HG02678 (cell line): ENCODE results near the gene GNG8.
A peak's percentile ranks its signal among the peaks of the same experiment; 100 is the strongest.

Experiments
- ATAC-seq: cut with Tn5 transposase; IDR thresholded peaks from one replicate; pipeline ENCODE4 v1.9.1; 2021; ENCODE audit warnings: mild to moderate bottlenecking, moderate library complexity; ENCODE audit not compliant: unreplicated experiment

Gene GNG8

DNA sequence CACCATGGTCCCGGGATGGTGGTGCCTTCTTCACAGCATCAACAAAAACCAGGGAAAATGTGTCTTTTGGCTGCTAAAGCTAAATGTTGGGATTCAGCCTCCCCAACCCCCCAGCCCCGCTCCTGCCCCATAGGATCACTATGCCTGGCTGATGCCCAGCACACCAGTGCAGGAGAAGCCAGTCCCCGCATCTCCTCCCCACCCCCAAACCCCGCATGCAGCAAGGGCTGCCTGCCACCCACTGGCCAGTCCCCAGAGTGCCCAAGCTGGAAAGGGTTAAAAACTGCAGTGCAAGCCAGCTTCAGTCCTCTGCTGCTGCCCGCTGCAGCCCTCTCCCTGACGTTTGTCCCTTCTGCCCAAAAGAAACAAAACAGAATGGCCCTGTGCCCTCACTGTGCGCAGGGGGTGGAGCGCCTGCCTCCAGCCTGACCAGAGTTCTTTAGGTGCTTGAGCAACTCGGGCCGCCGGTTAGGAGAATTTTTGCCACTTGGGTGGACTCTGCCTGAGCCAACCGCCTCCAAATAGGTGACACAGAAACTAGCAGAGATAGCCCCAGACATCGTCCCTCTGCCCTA is 31.1 kb downstream of the GNG8 start:
- ATAC-seq, result no peak

DNA sequence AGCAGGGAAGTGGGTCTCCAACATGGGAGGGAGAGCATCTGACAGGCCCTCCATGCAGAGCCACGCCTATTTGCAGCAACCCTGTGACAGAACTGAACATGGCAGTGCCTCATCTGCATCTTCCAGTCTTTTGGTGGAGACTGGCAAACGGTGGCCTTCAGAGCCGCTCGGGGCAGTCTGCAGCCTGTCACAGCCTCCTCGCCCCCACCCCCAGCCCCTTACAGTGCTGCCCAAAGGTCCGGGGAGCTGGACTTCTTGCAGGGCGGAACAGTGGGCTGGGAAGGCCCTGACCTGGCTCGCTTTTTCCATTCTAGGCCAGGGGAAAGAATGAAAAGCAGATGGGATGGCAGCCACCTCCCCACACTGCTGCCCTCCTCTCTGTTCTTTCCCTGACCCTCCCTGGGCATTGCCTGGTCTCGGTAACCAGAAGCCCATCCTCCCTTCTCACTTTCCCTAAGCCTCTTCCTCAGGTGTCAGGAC is 32.2 kb downstream of the GNG8 start:
- no peak for ATAC-seq

DNA sequence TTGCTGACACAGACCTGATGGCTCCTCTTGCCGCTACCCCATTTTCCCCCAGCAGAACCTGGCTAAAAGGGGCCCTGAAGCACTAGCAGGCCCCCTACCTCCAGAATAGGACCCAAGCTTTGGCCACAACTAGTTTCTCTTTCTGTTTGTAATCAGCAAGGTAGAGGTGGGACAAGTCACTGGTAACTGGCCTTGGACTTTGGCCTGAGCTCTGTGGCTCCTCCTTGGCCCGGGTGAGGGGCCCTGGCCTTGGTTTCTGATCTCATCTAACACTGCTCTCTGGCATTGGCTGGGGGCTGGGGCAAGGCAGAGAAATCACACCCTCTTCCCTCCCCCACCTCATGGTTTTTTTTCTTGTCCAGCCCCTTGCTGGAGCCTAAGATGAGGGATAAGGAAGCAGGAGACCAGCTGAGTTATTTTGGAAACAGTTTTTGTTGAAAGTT is 32.8 kb downstream of the GNG8 start:
- ATAC-seq, result no peak

DNA sequence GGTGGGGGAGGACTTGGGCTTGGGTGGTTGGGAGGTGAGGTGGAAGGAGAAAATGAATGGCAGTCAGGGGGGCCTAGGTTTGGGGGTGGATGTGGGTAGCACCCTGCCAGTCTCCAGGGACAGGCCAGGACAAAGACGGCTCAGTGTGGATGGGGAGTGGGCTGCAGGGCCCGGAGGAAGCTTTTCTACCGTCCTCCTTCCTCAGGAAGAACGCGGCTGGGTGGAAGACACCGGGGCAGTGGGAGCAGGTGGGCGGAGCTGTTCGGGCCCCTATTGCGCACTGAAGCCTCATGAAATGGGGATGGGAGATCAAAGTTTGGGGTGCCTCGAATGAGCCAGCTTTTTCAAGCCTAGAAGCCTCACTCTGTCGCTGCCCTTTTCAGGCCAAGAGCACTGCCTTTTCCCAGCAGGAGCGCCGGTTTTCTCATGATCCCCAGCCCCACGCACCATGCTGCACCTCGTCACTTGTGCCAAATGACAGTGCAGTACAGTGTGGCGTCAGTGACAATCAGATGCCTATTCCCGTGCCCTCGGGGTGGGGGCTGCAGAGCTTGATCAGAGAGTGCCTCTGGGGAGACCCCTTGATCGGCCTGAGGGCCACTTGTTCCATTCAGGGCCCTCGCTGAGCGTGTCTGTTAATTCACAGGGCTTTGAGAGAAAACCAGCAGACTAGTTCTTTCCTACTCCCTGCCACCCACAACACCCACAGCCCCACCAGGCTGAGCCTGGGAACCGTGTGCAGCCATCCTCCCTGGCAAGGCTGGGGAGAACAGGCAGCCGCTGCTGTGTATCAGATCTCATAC is 33.4 kb downstream of the GNG8 start:
- no peak for ATAC-seq

DNA sequence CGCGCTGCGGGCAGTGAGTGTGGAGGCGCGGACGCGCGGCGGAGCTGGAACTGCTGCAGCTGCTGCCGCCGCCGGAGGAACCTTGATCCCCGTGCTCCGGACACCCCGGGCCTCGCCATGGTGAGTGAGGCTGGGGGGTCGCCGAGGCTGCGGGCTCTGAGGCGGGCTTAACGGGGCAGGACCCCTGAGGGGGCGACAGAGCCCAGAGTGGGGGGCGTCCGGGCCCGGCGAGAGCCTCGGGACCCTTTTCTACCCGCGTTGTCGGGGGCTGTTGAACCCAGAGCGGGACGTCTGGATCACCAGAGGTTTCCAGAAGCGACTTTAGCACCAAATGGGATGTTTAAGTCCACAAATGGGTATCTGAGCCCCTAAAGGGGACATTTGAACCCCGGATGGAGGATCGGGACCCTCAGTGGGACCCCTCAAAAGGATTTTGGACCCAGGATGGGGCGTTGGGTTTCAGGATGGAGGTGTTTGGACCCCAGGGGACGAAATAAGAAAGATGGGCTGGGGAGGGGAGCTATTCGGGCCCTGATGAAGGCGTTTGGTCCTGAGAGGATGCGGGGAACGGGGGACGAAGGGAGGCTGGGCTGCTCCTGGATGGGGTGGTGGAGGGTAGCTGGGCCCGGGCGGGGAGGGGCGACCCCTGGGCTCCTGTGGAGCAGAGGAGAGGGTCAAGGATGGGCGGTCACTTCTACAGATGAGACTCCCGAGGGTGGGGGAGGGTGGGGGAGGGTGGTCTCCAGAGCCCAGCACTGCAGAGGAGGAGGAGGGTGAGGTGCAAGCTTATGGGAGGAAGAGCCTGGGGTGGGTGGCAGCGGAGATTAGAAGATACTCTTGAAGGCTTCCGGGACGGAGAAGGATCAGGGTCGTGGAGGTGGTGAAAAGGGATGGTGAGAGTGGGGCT is 34.4 kb downstream of the GNG8 start, which contains the start of gene CALM3:
CALM3 (plus strand) TSS at position 13 of the 907 bp plus-strand sequence; CDS start at position 118, 105 bp downstream.
- ATAC-seq, result no peak

DNA sequence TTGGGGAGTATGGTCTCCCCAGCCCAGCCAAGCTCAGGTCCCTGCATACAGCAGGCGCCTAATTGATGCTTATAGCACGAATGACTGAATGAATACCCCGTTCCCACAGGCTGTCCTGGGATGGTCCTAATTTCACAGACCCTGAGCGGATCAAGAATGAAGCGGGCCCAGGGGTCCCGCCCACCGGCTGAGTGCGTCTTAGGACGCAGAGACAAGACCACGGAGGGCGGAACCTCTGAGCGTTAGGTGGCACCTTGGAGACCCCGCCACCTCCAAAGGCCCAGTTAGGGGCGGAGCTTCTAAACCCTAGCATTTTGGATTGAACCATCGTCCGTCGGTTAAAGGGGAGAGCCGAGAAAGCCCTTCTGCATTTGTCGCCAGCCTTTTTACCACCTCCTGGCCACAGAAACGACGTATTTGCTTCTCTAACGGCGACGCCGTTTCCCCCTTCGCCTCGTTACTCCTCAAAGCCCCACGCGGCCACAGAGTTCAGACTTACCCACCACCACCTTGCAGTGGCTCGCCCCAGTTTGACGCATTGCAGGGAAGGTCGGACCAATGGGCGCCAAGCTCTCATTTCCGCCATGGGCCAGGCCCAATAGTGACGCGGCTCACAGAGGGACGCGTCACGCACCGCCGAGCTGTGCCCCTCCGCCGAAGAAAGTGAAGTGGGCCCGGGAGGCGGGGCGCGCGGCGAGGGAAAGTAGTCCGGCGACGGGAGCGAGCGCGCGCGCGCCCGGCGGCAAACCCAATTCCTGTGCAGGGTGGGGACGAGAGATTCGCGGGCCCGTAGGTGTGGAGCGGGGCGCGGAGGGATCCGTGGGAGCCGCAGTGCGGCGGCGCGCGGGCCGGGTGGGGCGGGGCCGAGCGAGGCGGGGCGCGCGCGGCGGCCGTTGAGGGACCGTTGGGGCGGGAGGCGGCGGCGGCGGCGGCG is 35.4 kb downstream of the GNG8 start:
- ATAC-seq, result peak; percentile 83

DNA sequence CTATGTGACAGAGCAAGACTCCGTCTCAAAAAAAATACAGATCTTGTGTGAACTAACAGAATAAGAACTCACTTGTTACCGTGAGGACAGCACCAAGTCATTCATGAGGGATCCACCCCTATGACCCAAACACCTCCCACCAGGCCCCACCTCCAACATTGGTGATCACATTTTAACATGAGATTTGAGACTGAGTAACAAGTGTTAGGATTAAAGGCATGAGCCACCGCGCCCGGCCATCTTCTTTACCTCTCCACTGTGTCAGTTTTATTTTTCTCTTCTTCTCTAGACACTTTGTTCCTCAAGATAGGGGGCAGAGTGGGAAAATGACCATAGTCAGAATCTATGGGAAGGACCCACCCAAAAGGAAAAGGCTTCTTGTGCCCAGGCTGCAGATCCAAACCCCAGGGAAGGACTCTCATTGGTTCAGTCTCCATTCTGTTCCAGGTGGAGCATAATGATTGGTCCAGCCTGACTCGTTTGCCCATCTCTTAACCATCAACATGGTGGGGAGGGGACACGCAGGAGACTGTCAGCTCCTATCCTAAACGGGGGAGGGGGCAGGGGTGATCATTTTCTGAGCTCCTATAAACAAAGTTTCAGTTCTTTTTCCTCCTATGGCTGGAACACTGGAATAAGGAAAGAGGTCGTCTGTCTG is 36.2 kb downstream of the GNG8 start:
- no peak for ATAC-seq

DNA sequence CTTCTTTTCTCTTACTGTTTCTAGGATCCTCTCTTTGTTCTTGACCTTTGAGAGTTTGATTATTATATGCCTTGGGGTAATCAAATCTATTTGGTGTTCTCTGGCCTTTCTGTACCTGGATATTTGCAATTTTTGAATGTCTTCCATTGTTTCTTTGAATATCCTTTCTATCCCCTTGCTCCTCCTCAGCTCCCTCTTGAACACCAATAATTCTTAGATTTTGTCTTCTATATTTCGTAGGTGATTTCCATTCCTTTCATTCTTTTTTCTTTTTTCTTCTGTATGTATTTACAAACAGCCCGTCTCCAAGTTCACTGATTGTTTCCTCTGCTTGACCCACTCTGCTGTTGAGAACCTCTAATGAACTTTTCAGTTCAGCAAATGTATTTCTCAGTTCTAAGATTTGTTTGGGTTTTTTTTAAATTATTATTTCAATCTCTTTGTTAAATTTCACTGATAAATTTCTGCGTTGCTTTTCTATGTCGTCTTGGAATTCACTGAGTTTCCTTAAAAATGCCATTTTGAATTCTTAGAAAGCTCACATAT is 37.6 kb downstream of the GNG8 start:
- ATAC-seq, result no peak

DNA sequence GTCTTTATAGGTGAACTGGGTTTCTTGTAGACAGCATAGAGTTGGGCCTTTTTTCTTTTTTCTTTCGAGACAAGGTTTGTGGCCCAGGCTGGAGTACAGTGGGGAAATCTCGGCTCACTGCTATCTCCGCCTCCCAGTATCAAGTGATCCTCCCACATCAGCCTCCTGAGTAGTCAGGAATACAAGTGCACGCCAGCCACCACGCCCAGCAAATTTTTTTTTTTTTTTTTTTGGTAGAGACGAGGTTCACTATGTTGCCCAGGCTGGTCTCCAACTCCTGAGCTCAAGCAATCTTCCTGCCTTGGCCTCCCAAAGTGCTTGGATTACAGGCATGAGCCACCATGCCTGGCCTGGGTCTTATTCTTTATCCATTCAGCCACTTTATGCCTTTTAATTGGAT is 40.0 kb downstream of the GNG8 start:
- ATAC-seq, result no peak

DNA sequence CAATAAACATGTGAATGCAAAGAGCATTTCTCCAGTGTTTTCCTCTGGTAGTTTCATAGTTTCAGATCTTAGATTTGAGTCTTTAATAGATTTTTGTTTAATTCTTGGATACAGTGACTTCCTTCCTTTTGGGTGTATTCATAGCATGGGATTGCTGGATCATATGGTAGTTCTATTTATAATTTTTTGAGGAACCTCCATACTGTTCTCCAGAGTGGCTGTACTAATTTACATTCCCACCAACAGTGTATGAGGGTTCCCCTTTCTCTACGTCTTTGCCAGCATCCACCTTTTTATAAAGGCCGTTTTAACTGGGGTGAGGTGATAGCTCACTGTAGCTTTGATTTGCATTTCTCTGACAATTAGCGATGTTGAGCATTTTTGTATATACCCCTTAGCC is 44.1 kb downstream of the GNG8 start:
- ATAC-seq, result no peak

DNA sequence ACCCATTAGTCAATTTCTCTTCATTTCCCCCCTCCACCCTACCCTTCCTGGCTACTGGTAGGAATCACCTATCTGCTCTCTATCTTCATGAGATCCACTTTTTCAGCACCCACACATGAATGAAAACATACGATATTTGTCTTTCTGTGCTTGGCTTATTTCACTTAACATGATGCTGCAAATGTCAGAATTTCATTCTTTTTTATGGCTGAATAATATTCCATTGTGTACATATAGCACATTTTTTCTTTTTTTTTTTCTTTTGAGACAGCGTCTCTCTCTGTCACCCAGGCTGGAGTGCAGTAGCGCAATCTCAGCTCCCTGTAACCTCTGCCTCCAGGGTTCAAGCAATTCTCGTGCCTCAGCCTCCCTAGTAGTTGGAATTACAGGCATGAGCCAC is 44.7 kb downstream of the GNG8 start:
- ATAC-seq, result no peak

DNA sequence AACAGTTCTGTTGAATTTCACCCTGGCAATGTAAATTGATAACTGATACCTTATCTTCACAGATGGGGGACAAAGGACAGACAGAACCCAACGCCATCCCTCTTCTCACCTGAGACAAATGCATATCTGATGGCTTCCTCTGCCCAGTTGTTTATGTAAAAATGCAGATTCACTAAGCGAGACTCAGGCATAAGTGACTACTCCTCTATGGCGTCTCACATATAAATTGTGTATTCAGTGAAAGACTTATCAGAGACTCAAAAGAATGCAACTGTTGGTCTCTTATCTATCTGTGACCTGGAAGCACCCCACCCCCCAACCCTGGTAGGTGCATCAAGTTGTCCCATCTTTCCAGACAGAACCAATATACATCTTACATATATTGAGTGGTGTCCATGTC is 48.1 kb downstream of the GNG8 start:
- ATAC-seq, result no peak

DNA sequence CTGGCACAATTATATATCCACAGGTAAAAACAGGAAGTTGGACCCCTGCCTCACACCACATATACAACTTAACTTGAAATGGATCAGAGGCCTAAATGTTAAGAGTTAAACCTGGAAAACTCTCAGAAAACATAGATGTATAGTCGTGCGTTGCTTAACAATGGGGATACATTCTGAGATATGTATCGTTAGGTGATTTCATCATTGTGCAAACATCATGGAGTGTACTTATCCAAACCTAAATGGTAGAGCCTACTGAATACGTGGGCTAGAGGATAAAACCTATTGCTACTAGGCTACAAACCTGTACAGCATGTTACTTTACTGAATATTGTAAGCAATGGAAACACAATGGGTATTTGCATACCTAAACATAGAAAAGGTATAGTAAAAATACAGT is 49.7 kb downstream of the GNG8 start:
- no peak for ATAC-seq

DNA sequence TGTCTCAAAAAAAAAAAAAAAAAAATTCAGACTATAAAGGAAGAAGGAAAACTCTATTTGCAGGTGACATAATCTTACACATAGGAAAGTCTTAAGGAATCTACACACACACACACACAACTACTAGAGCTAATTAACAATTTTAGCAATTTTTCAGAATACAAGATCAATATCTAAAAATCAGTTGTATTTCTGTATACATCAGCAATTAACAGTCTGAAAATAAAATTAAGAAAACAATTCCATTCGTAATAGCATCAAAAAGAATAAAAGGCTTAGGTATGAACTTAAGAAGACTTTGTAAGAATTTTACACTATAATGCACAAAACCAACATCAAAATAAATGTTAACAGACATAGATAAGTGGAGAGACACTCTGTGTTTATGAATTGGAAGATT is 50.5 kb downstream of the GNG8 start:
- ATAC-seq, result no peak
